Adrenal gland (tissue), 12 donors: Measurements from ENCODE around the gene NCKAP5. TPM values are rescaled to one million over a fixed set of nuclear protein-coding genes. Genes with fewer than 3 reads are reported as not detected.

Experiments used
- DNase-seq, 7 donors: peaks; one replicate each; pipeline ENCODE4 v3.0.0-alpha.2; 2019 to 2020
- H3K27ac ChIP-seq, 5 donors: fragments of 200-600 bp; sonication (generic) in 4 of 5; 1 replicate in 3 of 5; 2 replicates in 2 of 5; pipeline versions ENCODE4 v1.5.1 to v1.8.0; 2016 to 2020; ENCODE audit warnings: mild to moderate bottlenecking in 1 of 5
- H3K27me3 ChIP-seq: fragments of 200-600 bp; 2 replicates; pipeline ENCODE4 v1.8.0; 2021
- H3K36me3 ChIP-seq, 2 donors: fragments of 200-600 bp; replicated peaks in 1 of 2; 1 replicate in 1 of 2; 2 replicates in 1 of 2; pipeline versions ENCODE4 v1.5.1 to v1.8.0; 2018 to 2022
- H3K4me1 ChIP-seq, 2 donors: fragments of 200-600 bp; replicated peaks in 1 of 2; 1 replicate in 1 of 2; 2 replicates in 1 of 2; pipeline versions ENCODE4 v1.5.1 to v1.8.0; 2018 to 2021
- H3K4me3 ChIP-seq, 4 donors: fragments of 200-600 bp; sonication (generic) in 3 of 4; one replicate each; pipeline ENCODE4 v1.5.1; 2016 to 2018
- H3K9me3 ChIP-seq, 3 donors: fragments of 200-600 bp; sonication (generic) in 1 of 3; replicated peaks in 1 of 3; 1 replicate in 2 of 3; 2 replicates in 1 of 3; pipeline versions ENCODE4 v1.5.1 to v1.8.0; 2016 to 2021
- POLR2A ChIP-seq, 2 donors: fragments of 450-650 bp; IDR thresholded peaks; one replicate each; pipeline ENCODE4 v1.6.1; 2017; ENCODE audit warnings: antibody characterized with exemption in 2 of 2, mild to moderate bottlenecking in 2 of 2, moderate library complexity in 1 of 2
- WGBS, 4 donors: extraction: QIAGEN DNeasy Blood & Tissue Kit in 2 of 4; methylation state at CpG; one replicate each; pipeline versions ENCODE4 v1.1.5 to v1.1.7; 2013 to 2017; 5-methylcytosine and 5-hydroxymethylcytosine counted together
- intact Hi-C, 2 donors: fragments of 100-400 bp; cut with DNase I; formaldehyde crosslinking; loops; one replicate each; pipeline versions ENCODE4 v1.14.1 to v1.15.0; 2022 to 2023
- polyA plus RNA-seq, 3 donors: library from polyadenylated mRNA; stranded (reverse); fragments of 200-250 nt in 2 of 3; fragments of 350-450 nt in 1 of 3; fragmentation: Illumina TruSeq in 1 of 3; extraction: RNeasy Lipid Tissue Mini Kit (QIAGEN cat#74804) in 1 of 3; gene quantifications; one replicate each; pipeline ENCODE4 v1.2.3, GENCODE V29; 2013 to 2014
- total RNA-seq, 9 donors: library from RNA; depleted of rRNA in 4 of 9; stranded (reverse); fragments of >200 nt in 4 of 9; fragments of 120-200 nt in 1 of 9; fragmentation: NEBNext Ultra II Directional in 1 of 9; extraction: Animal tissue kit (Norgen Biotek cat#: 25700) in 1 of 9; gene quantifications; one replicate each; pipeline versions ENCODE4 v1.1.0 to v1.2.4, GENCODE V29; 2013 to 2023
- TF ChIP-seq, protein P1 (sequence below), 6 experiments: fragments of 450-650 bp in 4 of 6; fragments of 200-600 bp in 2 of 6; sonication (generic) in 1 of 6; IDR thresholded peaks; 1 replicate in 5 of 6; 2 replicates in 1 of 6; pipeline versions ENCODE4 v1.5.1 to v1.8.0; 2016 to 2021; ENCODE audit warnings: antibody characterized with exemption in 6 of 6, mild to moderate bottlenecking in 2 of 6, moderate library complexity in 1 of 6
- donor health status: healthy with polysubstance abuse.
- donor health status: Bipolar disorder and iron deficiency.
- donor health status: DM: yes; HTN: yes; CAD: no.
- donor health status: DM: no; HTN: no; CAD: no.
- donor health status: DM: no; HTN: no; CAD: no.
- donor health status: DM: yes; HTN: yes; CAD: no.

NCKAP5 gene
- total and polyA plus RNA-seq, 12 donors: 0.06 to 3.1 (median 1.1) TPM

DNA sequence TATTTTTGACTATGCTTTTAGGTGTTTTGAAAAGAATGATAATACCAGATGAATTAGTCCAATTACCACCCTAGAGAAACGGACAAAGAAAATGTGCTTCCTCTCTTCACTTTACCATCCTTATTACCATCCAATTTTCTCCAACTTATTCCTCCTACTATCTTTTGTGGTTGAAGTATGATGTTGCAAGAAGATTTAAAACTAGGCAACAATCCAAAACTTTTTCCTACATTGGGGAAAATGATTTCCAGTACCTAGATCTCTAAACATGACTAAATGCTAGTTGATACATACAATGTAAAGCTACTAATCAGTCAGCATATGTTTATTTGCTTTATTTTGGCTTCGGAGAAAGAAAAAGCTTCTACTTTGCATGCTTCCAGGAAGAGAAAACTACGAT is 543.3 kb downstream of the NCKAP5 start:
- no peaks in the 10 kb centered on the region for H3K36me3 ChIP-seq
- H3K4me3 ChIP-seq: no peak overlapping the region
- H3K27ac ChIP-seq: no peak overlapping the region
- intact Hi-C loops: no loop called here
- TF ChIP-seq, protein P1, sequence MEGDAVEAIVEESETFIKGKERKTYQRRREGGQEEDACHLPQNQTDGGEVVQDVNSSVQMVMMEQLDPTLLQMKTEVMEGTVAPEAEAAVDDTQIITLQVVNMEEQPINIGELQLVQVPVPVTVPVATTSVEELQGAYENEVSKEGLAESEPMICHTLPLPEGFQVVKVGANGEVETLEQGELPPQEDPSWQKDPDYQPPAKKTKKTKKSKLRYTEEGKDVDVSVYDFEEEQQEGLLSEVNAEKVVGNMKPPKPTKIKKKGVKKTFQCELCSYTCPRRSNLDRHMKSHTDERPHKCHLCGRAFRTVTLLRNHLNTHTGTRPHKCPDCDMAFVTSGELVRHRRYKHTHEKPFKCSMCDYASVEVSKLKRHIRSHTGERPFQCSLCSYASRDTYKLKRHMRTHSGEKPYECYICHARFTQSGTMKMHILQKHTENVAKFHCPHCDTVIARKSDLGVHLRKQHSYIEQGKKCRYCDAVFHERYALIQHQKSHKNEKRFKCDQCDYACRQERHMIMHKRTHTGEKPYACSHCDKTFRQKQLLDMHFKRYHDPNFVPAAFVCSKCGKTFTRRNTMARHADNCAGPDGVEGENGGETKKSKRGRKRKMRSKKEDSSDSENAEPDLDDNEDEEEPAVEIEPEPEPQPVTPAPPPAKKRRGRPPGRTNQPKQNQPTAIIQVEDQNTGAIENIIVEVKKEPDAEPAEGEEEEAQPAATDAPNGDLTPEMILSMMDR (IDR thresholded peaks at IDR 0.05): no peak
- H3K27me3 ChIP-seq: no peaks in the 10 kb centered on the region
- no peaks in the 10 kb centered on the region for H3K4me1 ChIP-seq
- WGBS, 4 donors: 53 to 65% (median 57%) methylated on average over 3 of the region's 3 CpGs
- H3K9me3 ChIP-seq: no peaks in the 10 kb centered on the region
- no peak for DNase-seq

DNA sequence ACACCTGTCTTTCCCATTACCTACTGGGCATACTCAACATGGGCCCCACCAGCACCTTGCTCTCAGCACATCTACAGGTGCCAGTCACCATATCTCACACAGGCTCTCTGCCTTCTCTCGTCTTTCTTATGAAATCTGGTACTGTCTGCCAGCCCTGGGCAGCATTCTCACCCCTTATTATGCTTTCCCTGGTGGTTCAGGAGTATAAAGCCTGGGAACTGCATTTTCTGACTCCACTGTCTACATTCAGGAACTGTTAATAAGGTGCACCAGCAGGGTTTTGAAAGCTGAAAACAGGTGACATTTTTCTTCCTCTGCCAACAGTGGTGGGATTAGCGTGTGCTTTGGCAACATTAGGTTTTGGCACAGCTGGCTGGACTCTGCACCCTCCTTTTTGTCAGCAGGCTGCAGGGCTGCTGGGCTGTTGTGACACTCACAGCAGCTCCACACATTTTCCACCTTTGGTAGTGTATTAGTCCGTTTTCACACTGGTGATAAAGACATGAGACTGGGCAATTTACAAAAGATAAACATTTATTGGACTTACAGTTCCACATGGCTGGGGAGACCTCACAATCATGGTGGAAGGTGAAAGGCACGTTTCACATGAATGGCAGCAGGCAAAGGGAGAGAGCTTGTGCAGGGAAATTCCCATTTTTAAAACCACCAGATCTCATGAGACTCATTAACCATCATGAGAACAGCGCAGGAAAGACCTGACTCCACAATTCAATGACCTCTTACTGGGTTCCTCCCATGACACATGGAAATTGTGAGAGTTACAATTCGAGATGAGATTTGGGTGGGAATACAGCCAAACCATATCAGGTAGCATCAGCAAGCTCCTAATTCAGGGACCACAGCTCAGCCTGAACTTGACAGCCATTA is 555.2 kb downstream of the NCKAP5 start:
- TF ChIP-seq, protein P1 (IDR thresholded peaks at IDR 0.05): no peak
- no peak for TF ChIP-seq POLR2A (IDR thresholded peaks at IDR 0.05)
- H3K27ac ChIP-seq: no peak overlapping the region
- 60 to 71% (median 64%) methylated on average over 6 of the region's 6 CpGs for WGBS, 4 donors

GRCh38 chr2:133004623-133005022 is 563.6 kb downstream of the NCKAP5 start:
- H3K4me1 ChIP-seq: no peaks in the 10 kb centered on the region
- no peak overlapping the region for H3K4me3 ChIP-seq
- no peak for TF ChIP-seq POLR2A (IDR thresholded peaks at IDR 0.05)
- no peak overlapping the region for H3K27ac ChIP-seq
- DNase-seq: no peak
- 83 to 91% (median 86%) methylated on average over 5 of the region's 5 CpGs for WGBS, 4 donors
- peaks cover 0 to 3% (median 0%) of the 10 kb centered on the region in 3 donors for H3K9me3 ChIP-seq
- no peaks in the 10 kb centered on the region for H3K27me3 ChIP-seq
- H3K36me3 ChIP-seq: no peaks in the 10 kb centered on the region
- intact Hi-C loops: no loop called here

More for the DNA sequence above, 555.2 kb downstream of the NCKAP5 start:
- Histone ChIP-seq H3K4me3 (no peak overlapping the region), H3K36me3 (no peaks in the 10 kb centered on the region), H3K9me3 (no peaks in the 10 kb centered on the region), H3K27me3 (no peaks in the 10 kb centered on the region), H3K4me1 (no peaks in the 10 kb centered on the region)
- DNase-seq: no peak
- intact Hi-C loops: no loop called here

DNA sequence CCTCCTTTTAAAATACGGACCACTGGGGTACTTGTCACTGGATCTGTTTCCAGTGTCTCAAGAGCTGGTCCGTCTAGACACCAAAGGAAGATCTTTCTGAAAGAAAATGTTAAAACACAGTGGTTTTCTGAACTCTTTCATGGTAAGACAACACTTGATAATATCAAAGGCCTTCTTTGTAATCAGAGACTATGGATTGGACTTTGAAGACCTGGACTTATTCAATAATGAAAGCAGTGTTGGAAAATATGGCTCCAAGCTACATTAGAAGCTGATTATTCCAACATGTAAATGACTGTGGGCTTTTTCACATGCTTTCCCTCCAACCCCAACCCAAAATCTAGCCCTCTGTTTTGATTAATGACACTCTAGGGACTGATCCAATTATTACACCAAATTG is 568.8 kb downstream of the NCKAP5 start:
- H3K36me3 ChIP-seq: no peaks in the 10 kb centered on the region
- no peak overlapping the region for H3K27ac ChIP-seq
- intact Hi-C loops: no loop called here
- WGBS, 4 donors: 50 to 82% (median 66%) methylated on average over 2 of the region's 2 CpGs
- H3K4me1 ChIP-seq: no peaks in the 10 kb centered on the region
- no peak for DNase-seq
- TF ChIP-seq POLR2A (IDR thresholded peaks at IDR 0.05): no peak
- TF ChIP-seq, protein P1 (IDR thresholded peaks at IDR 0.05): no peak
- no peak overlapping the region for H3K4me3 ChIP-seq
- peaks cover 0 to 2% (median 0%) of the 10 kb centered on the region in 3 donors for H3K9me3 ChIP-seq
- H3K27me3 ChIP-seq: no peaks in the 10 kb centered on the region

DNA sequence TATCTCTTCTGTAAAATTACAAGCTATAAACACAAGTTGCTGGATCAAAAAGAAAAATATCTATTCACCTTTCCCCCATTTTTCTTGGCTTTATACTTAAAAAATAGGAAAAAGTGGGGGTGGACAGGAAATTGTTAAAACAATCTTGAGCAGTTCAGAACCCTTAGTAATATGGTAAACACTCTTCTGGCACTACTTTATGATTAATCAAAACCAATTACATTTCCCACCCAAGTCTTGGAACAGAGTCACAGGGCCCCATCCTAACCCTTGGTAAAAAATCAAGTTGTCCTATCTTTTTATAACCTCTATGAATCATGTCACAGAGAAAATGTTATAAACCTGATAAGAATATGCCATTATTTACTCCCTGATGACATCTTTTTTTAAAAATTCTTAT is 570.0 kb downstream of the NCKAP5 start:
- TF ChIP-seq, protein P1 (IDR thresholded peaks at IDR 0.05): no peak
- no peak for TF ChIP-seq POLR2A (IDR thresholded peaks at IDR 0.05)
- no peak for DNase-seq
- no peaks in the 10 kb centered on the region for H3K27me3 ChIP-seq

More for the DNA sequence above, 570.0 kb downstream of the NCKAP5 start:
- H3K9me3 ChIP-seq: no peaks in the 10 kb centered on the region
- H3K27ac ChIP-seq: no peak overlapping the region
- H3K4me1 ChIP-seq: no peaks in the 10 kb centered on the region
- intact Hi-C loops: no loop called here
- no peak overlapping the region for H3K4me3 ChIP-seq
- H3K36me3 ChIP-seq: no peaks in the 10 kb centered on the region
